ENCODE results near the gene ZNF236.

The ZNF236 gene

GRCh38 chr18:77000527-77000926, 178.2 kb downstream of the ZNF236 start:
- Histone ChIP-seq H3K27ac (no peak overlapping the region), H3K4me3 (peak overlapping the region; percentile 20)
- DNase-seq (ENCODE audit: low spot score): no peak
- peak; percentile 88 for TF ChIP-seq CTCF (IDR thresholded peaks at IDR 0.05)

GRCh38 chr18:77001041-77001440, 178.7 kb downstream of the ZNF236 start:
- TF ChIP-seq CTCF (IDR thresholded peaks at IDR 0.05): no peak
- no peak for DNase-seq (ENCODE audit: low spot score)
- H3K4me3 ChIP-seq: no peak overlapping the region
- H3K27ac ChIP-seq: no peak overlapping the region

- Histone ChIP-seq H3K27ac (no peak overlapping the region), H3K4me3 (no peak overlapping the region)
- DNase-seq (ENCODE audit: low spot score): no peak
- TF ChIP-seq CTCF (IDR thresholded peaks at IDR 0.05): no peak
Observed at GRCh38 chr18:77001979-77002378, 179.6 kb downstream of the ZNF236 start.

- TF ChIP-seq CTCF (IDR thresholded peaks at IDR 0.05): no peak
- Histone ChIP-seq H3K4me3 (no peak overlapping the region), H3K27ac (no peak overlapping the region)
- DNase-seq (ENCODE audit: low spot score): no peak
Observed at GRCh38 chr18:77002496-77002895, 180.1 kb downstream of the ZNF236 start.

- no peak for TF ChIP-seq CTCF (IDR thresholded peaks at IDR 0.05)
- no peak overlapping the region for H3K4me3 ChIP-seq
- no peak overlapping the region for H3K27ac ChIP-seq
- DNase-seq (ENCODE audit: low spot score): no peak
Observed at GRCh38 chr18:77003316-77003715, 181.0 kb downstream of the ZNF236 start.

GRCh38 chr18:77004555-77005380, 182.4 kb downstream of the ZNF236 start:
- Histone ChIP-seq H3K4me3 (no peak overlapping the region), H3K27ac (peak overlapping the region in 1 of 2 donors; percentile 71)
- TF ChIP-seq CTCF (IDR thresholded peaks at IDR 0.05): no peak
- no peak for DNase-seq (ENCODE audit: low spot score)

- H3K27ac ChIP-seq: peak overlapping the region; percentile 10 to 71
- DNase-seq (ENCODE audit: low spot score): no peak
- no peak for TF ChIP-seq CTCF (IDR thresholded peaks at IDR 0.05)
- H3K4me3 ChIP-seq: no peak overlapping the region
Observed at GRCh38 chr18:77005651-77006195, 183.4 kb downstream of the ZNF236 start.

Data from coronary artery (tissue), 2 donors.